ENCODE data around the gene PDE8A. TPM values are rescaled to one million over a fixed set of nuclear protein-coding genes. Genes with fewer than 3 reads are reported as not detected.

The PDE8A gene
- total and polyA plus RNA-seq, 2 donors (not counting 1 experiment from before 2014, with no cell fraction given), result 17.4 to 51.1 TPM

DNA sequence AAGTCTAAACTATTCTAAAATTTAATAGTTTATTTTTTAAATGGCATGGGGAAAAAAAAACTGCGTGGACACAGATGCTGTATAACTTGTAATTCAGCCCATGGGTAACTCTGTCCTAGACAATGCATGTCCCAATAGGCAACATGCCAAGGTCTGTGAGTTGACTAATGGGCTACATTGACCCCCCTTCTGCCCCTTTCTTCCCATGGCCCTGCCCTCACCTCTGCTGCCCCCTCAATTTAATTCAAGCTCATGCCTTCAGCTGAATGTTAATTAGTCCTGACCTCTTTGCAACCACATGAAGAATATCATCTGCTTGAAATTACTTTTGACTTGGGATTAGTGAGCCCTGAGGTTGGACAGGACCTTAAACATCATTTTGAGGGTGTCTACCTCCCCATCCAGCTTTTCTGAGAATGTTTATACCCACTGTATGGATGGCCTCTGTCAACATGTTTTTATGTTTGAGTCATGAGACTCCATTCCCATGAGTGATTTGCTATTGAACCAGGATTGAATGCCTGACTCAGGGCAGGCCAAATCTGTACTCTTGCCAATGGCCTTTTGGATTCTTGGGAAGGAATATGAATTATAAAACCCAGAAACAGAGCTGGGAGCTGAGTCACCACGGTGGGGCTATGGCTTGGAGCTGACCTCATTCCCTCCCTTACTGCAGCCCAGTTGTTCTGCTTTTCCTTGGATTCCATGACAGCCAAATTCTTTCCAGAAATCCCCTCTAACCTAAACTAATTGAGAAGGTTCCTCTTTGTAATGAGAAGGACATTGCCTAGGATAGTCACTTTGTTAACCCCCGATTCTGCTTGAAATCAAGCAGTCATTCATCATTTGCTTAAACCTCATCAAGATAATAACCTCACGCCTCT is 33.5 kb upstream of the PDE8A start:
- Mint-ChIP-seq H3K27me3 (peaks cover 10% of the 10 kb centered on the region), H3K9me3 (ENCODE audit: insufficient read depth) (no peaks in the 10 kb centered on the region), H3K4me3 (no peak overlapping the region), H3K27ac (no peak overlapping the region), H3K4me1 (no peaks in the 10 kb centered on the region)
- intact Hi-C loops (cut with micrococcal nuclease), result no loop called here
- DNase-seq (no peak), ATAC-seq (ENCODE audit: low read depth) (no peak)
- Histone ChIP-seq H3K4me2 (replicated peaks; ENCODE audit: low read depth, low read length, poor library complexity, severe bottlenecking) (no peak overlapping the region), H3K36me3 (replicated peaks in 1 of 2; ENCODE audit: control extremely low read depth in 1 of 2, control insufficient read depth in 1 of 2, extremely low read depth in 1 of 2, insufficient read depth in 2 of 2, low read length in 1 of 2) (no peaks in the 10 kb centered on the region), H3K27me3 (replicated peaks in 1 of 4; ENCODE audit: control extremely low read depth in 1 of 4, control insufficient read depth in 3 of 4, insufficient read depth in 4 of 4, low read length in 3 of 4) (peaks cover 0 to 3% (median 0%) of the 10 kb centered on the region in 4 experiments), H3K79me2 (ENCODE audit: control insufficient read depth, insufficient read depth, low read length) (no peaks in the 10 kb centered on the region), H3K9ac (ENCODE audit: low read length) (no peak overlapping the region), H3K4me1 (ENCODE audit: control insufficient read depth in 2 of 2, insufficient read depth in 2 of 2, low read length in 2 of 2) (no peaks in the 10 kb centered on the region), H2AFZ (ENCODE audit: insufficient read depth, low read depth, low read length, poor library complexity, severe bottlenecking) (no peak overlapping the region), H4K20me1 (ENCODE audit: control insufficient read depth, insufficient read depth, low read length, poor library complexity, severe bottlenecking) (no peaks in the 10 kb centered on the region), H3K4me3 (ENCODE audit: control extremely low read depth in 1 of 5, extremely low read depth in 1 of 5, insufficient read depth in 1 of 5, low read depth in 2 of 5, low read length in 4 of 5) (no peak overlapping the region), H3K27ac (ENCODE audit: low read length in 2 of 2) (no peak overlapping the region), H3K9me3 (ENCODE audit: control extremely low read depth in 1 of 3, control insufficient read depth in 2 of 3, insufficient read depth in 1 of 3, low read length in 2 of 3) (peaks cover 0 to 4% (median 0%) of the 10 kb centered on the region in 3 donors)
- WGBS (ENCODE audit: insufficient coverage), result 83% methylated on average over 1 of the region's 4 CpGs
- POLR2A ChIA-PET, result no interaction called here
- TF ChIP-seq EZH2 (IDR thresholded peaks at IDR 0.05; ENCODE audit: borderline replicate concordance, insufficient read depth, low read depth, low read length, poor library complexity, severe bottlenecking), result no peak
- TF ChIP-seq, protein P1, sequence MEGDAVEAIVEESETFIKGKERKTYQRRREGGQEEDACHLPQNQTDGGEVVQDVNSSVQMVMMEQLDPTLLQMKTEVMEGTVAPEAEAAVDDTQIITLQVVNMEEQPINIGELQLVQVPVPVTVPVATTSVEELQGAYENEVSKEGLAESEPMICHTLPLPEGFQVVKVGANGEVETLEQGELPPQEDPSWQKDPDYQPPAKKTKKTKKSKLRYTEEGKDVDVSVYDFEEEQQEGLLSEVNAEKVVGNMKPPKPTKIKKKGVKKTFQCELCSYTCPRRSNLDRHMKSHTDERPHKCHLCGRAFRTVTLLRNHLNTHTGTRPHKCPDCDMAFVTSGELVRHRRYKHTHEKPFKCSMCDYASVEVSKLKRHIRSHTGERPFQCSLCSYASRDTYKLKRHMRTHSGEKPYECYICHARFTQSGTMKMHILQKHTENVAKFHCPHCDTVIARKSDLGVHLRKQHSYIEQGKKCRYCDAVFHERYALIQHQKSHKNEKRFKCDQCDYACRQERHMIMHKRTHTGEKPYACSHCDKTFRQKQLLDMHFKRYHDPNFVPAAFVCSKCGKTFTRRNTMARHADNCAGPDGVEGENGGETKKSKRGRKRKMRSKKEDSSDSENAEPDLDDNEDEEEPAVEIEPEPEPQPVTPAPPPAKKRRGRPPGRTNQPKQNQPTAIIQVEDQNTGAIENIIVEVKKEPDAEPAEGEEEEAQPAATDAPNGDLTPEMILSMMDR (IDR thresholded peaks at IDR 0.05), result no peak
- CTCF ChIA-PET, result interaction anchor here (0.6 kb wide), 1 partner anchor 10 kb away, joined by 3 read pairs; no protein-coding TSS in a partner anchor

DNA sequence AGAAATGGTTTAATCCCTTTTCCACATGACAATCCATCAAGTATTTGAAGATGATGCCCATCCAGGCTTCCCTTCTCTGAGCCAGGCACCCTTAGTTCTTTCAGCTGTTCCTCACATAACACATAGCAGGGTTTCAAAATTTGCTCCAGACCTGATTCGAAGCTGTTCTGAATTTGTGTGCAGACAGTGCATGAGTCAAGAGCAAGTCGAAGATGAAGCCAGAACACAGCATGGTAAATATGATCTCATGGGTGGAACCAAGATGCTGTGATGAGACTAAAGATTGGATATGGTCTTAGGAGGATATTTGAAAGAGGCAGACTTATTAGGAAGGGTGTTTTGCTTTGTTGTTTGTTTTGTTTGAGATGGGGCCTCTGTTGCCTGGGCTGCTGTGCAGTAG is 32.6 kb upstream of the PDE8A start:
- H3K27ac Mint-ChIP-seq, result no peak overlapping the region
- peaks cover 0 to 4% (median 0%) of the 10 kb centered on the region in 3 donors for H3K9me3 ChIP-seq (ENCODE audit: control extremely low read depth in 1 of 3, control insufficient read depth in 2 of 3, insufficient read depth in 1 of 3, low read length in 2 of 3)
- H3K79me2 ChIP-seq (ENCODE audit: control insufficient read depth, insufficient read depth, low read length), result no peaks in the 10 kb centered on the region
- ChIA-PET CTCF (no interaction called here), POLR2A (no interaction called here)
- no peak overlapping the region for H3K27ac ChIP-seq (ENCODE audit: low read length in 2 of 2)
- H3K4me3 ChIP-seq (ENCODE audit: control extremely low read depth in 1 of 5, extremely low read depth in 1 of 5, insufficient read depth in 1 of 5, low read depth in 2 of 5, low read length in 4 of 5), result no peak overlapping the region
- DNase-seq (no peak), ATAC-seq (ENCODE audit: low read depth) (no peak)
- no peak overlapping the region for H2AFZ ChIP-seq (ENCODE audit: insufficient read depth, low read depth, low read length, poor library complexity, severe bottlenecking)
- intact Hi-C loops (cut with micrococcal nuclease), result no loop called here
- H3K27me3 Mint-ChIP-seq, result peaks cover 10% of the 10 kb centered on the region
- 85% methylated on average over 2 of the region's 2 CpGs for WGBS (ENCODE audit: insufficient coverage)
- H4K20me1 ChIP-seq (ENCODE audit: control insufficient read depth, insufficient read depth, low read length, poor library complexity, severe bottlenecking), result no peaks in the 10 kb centered on the region
- H3K4me3 Mint-ChIP-seq, result no peak overlapping the region
- no peak overlapping the region for H3K4me2 ChIP-seq (replicated peaks; ENCODE audit: low read depth, low read length, poor library complexity, severe bottlenecking)
- H3K27me3 ChIP-seq (replicated peaks in 1 of 4; ENCODE audit: control extremely low read depth in 1 of 4, control insufficient read depth in 3 of 4, insufficient read depth in 4 of 4, low read length in 3 of 4), result peaks cover 0 to 3% (median 0%) of the 10 kb centered on the region in 4 experiments
- no peak overlapping the region for H3K9ac ChIP-seq (ENCODE audit: low read length)
- no peaks in the 10 kb centered on the region for H3K4me1 Mint-ChIP-seq
- no peak for TF ChIP-seq EZH2 (IDR thresholded peaks at IDR 0.05; ENCODE audit: borderline replicate concordance, insufficient read depth, low read depth, low read length, poor library complexity, severe bottlenecking)
- TF ChIP-seq, protein P1 (IDR thresholded peaks at IDR 0.05), result no peak
- H3K9me3 Mint-ChIP-seq (ENCODE audit: insufficient read depth), result no peaks in the 10 kb centered on the region
- no peaks in the 10 kb centered on the region for H3K4me1 ChIP-seq (ENCODE audit: control insufficient read depth in 2 of 2, insufficient read depth in 2 of 2, low read length in 2 of 2)
- no peaks in the 10 kb centered on the region for H3K36me3 ChIP-seq (replicated peaks in 1 of 2; ENCODE audit: control extremely low read depth in 1 of 2, control insufficient read depth in 1 of 2, extremely low read depth in 1 of 2, insufficient read depth in 2 of 2, low read length in 1 of 2)

Data from B cell (primary cell).